NCI-H526 (cell line): ENCODE results near the gene LRP5.

Source experiments
- DNase-seq, 2 experiments: peaks; one replicate each; lab custom pipeline; 2025; lab: John Stamatoyannopoulos, UW

LRP5 gene

GRCh38 chr11:68309621-68310185 is 2.7 kb upstream of the LRP5 start:
- DNase-seq: no peak

DNA sequence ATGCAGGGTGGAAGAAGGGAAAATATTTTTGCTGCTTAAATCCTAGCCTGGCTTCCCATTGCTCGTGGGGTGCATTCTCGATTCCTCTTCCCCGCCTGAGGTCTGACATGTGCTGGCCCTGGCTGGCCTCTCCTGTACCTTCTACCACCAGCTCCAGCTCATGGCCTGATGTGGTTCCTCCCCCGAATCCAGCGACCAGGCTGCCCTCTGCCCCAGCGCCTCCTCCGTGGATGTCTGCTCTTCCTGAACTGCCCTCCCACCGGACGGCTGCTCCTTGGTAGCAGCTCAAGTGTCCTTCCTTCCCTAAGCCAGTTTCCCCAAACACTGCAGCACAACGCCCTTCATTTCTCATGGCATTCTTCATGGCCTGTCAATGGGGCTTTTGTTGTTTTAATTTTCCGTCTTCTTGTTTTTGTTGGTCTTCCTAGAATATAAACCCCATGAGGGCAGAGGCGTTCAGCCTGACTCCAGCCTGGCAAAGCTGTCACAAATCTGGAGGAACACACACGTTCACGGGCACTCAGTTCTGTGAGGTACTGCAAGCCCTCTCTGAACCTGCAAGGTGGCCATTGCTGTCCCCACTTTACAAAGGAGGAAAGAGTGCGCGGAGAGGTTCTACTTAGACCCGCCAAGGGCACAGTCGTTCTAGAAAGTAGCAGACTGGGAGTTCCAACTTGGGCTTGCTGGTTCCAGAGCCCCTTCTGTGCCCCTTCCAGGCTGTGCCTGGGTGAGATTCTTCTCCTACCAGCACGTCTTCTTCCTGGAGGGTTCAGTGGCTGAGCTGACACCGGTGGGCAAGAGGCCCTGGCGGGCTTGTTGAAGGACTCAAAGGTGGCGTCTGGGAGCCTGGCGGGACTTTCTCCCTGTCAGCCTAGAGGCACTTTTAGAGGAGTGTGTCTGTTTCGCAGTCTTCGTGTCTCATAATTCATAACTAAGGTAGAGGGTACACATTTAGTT is 953 bp upstream of the LRP5 start:
- no peak for DNase-seq

DNA sequence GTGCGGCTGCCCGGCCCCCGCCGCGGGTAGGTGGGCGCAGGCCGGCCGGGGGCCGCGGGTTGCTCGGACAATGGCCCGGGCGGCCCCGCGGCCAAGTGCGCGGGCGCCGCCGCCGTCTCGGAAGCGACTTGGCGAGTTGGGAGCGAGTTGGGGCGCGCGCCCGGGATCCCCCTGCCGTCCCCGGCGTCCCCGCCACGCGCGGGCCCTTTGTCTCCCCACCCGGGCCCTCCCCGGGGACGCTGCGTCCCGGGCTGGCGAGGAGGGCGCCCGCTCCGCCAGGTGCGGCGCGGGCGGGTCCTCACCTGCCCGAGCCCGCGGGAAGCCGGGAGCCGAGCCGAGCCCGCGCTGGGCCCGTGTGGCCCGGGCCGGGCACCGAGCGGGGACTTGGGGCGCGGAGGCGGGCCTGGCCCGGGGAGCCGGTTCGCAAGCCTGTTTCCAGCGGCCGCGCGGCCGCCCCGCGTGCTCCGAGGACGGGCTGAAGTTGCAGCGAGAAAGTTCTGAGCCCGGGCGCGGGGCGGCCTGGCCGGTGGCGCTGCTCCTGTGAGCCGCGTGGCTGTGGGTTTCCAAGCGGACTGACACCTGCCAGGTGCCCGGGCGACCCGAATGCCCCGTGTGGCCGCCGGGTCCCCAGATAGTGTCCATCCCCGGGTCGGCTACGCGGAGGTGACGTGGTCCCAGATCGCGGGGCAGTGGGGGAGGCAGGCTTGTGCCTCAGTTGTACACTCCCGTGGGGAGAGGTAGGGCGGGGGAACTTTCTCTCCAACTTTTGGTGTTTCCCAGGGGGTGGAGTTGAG is 586 bp downstream of the LRP5 start:
- DNase-seq: peak in 1 of 2 experiments; percentile 65

DNA sequence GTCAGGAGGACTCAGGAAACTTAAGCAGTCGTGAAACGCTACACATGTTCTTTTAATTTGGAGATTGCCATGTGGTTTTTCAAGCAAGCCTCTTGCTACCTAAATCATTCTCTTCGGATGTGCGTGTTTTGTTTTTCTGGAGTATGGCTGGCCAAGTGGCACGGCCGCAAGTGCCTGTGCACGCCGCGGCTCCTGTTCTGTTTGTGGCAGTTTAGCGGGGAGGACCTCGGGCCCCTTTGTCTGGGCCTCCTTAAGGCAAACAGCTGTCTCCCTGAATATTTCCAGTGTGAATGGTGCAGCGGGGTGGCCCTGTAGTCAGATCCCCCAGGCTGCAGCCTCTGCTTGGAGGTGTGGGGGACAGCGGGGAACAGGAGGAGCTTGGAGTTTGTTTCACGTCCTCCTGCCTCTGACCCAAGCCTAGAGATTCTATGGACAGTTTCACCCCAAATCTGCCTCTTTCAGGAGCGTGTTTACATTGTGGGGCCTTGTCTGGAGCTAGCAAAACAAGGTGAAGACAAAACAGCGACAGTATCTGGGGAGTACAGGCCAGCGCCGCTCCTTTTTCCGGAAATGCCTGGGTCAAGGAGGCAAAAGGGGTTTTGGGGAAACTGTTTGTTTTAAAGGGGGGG is 1.3 kb downstream of the LRP5 start:
- peak in 1 of 2 experiments; percentile 66 for DNase-seq

- peak; percentile 41 to 70 for DNase-seq
These were observed 2.1 kb downstream of the LRP5 start for GRCh38 chr11:68314203-68315170.

DNA sequence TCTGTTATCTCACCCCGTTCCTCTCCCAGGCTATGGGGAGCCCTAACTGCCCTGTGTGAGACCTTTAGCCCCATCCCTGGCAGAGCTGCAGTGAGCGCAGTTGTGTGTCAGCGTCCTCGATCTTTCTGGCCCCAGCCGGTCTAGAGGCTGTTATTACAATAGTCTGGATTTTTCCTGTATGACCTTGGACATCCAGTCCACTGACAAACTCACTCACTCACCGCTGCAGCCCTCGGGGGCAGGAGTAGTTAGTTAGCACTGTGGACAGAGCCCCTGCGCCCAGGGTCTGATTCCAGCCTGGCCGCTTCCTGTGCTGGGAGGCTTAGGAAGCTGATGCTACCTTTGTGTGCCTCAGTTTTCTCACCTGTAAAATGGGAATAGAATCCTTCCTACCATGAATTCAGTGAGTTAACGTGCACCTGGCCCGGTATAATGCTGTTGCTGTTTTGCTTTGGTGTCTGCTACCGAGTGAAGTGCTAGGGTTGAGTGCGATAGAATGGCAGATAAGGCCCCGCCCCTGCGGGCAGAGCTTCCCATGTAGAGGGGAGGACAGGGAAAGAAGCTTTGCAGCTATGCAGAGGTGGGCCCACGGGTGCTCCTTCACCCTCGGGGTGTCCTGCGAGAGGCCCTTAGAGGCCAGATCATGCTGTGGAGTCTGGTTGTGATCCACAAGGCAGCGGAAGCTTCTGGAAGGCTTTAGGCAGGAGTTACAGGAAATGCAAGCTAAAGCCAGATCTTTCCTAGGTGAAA is 3.0 kb downstream of the LRP5 start:
- peak; percentile 31 to 73 for DNase-seq

- DNase-seq: no peak
These were observed 4.9 kb downstream of the LRP5 start for GRCh38 chr11:68317147-68317785.

DNA sequence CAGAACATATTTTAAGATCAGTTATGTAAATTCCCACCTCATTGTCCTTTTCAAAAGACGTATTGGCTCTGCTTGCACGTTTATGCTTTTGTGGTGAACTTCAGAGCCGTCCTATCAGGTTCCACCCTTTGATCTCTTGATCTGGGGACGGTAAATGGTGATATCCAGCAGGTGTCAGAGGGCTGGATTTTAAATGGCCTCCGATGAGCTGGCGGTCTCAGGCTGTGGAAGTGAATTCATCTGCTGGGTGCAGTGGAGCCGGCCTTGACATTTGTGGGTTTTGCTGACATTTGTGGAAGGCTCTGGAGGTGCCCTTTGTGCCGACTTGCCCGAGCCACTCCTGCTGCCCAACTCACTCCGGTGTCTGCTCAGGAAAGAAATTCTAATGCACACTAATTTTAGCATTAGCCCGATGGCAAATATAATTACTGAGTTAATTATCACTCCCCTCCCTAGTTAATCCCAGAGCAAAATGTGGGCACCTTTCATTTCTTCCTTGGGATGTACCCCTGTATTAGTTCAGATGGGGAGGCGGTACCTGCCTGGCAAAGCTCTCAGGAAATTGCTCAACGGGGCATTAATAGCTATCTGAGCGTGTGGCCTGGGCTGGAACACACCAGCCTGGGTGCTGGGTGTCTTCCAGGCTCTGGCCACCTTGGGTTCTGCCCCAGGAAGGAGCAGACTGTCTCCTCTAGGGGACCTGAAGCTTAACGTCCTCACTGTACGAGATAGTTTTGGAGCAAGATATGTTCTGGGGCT is 9.1 kb downstream of the LRP5 start:
- peak in 1 of 2 experiments; percentile 45 for DNase-seq

GRCh38 chr11:68322052-68322430 is 9.7 kb downstream of the LRP5 start:
- no peak for DNase-seq

DNA sequence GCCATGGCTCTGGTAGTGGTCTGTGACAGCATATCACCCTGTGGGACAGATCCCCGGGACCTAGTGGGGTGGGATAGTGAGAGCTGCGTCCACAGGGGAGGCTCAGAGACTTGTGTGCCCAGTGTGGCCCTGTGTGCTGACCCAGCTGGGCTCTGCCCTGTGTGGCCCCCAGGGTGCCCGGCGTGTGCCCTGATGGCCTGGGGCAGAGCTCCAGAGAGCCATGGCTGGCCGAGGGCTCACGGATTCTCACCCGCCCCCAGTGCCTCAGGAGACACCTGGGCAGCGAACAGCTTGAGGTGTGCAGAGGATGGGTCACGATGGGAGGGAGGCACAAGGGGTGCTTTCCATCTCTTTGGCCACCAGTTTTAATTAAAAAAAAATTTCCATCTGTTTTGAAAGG is 11.8 kb downstream of the LRP5 start:
- DNase-seq: no peak

DNA sequence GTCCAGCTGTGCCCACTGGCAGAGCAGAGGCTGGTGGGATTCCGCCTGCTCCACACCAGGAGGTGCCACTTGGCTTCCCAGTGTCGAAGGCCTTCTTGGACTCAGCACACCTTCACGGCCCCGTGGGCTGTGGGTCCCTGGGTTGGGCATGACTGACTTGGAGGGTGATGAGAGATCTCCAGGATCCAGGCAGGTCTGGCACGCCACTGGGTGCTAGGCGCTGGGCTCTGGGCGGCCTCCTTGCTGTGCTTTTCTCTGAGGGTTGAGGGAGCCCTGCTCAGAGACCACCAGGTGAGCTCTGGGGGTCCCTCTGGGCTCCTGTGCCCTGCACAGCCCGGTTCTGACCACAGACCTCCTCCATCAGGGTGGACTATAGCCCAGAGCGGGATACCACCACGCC is 12.3 kb downstream of the LRP5 start:
- DNase-seq: no peak

- DNase-seq: peak in 1 of 2 experiments; percentile 40
These were observed 13.0 kb downstream of the LRP5 start for GRCh38 chr11:68325183-68325906.

GRCh38 chr11:68325907-68326220 is 13.5 kb downstream of the LRP5 start:
- DNase-seq: peak in 1 of 2 experiments; percentile 41

- peak in 1 of 2 experiments; percentile 31 for DNase-seq
These were observed 14.2 kb downstream of the LRP5 start for GRCh38 chr11:68326334-68327215.

- peak; percentile 28 to 79 for DNase-seq
These were observed 15.4 kb downstream of the LRP5 start for GRCh38 chr11:68327586-68328370.

GRCh38 chr11:68328374-68329091 is 16.1 kb downstream of the LRP5 start:
- peak; percentile 97 to 99 for DNase-seq
